ENCODE measurements around the gene EPHA6. TPM values are rescaled to one million over a fixed set of nuclear protein-coding genes. Genes with fewer than 3 reads are reported as not detected.

Gene EPHA6
- total and polyA plus RNA-seq, 9 of the 15 experiments (the other 6 are each of a cell fraction or from before 2014, with no cell fraction given), result not detected

- no peaks in the 10 kb centered on the region for H3K36me3 ChIP-seq (ENCODE audit: control insufficient read depth, insufficient read depth, low read length)
- FAIRE-seq, result no peak
- no peak overlapping the region for H3K4me3 ChIP-seq
- no peak overlapping the region for H3K4me2 ChIP-seq (ENCODE audit: insufficient read depth, low read length)
- H3K79me2 ChIP-seq (ENCODE audit: control insufficient read depth, insufficient read depth, low read length), result no peaks in the 10 kb centered on the region
- TF ChIP-seq SMAD2 (IDR thresholded peaks at IDR 0.05; ENCODE audit: low read depth, low read length) (no peak), ZNF318 (IDR thresholded peaks at IDR 0.05; ENCODE audit: borderline replicate concordance in 1 of 2, low read depth in 1 of 2) (no peak), MTF1 (CRISPR knock-in tag; IDR thresholded peaks at IDR 0.05; ENCODE audit: borderline replicate concordance) (no peak), BDP1 (IDR thresholded peaks at IDR 0.05; ENCODE audit: insufficient read depth, insufficient read length) (no peak), ZZZ3 (IDR thresholded peaks at IDR 0.05) (no peak), POLR3G (IDR thresholded peaks at IDR 0.05; ENCODE audit: extremely low read depth, insufficient read length, insufficient replicate concordance) (no peak), ZNF134 (CRISPR knock-in tag; conservative IDR thresholded peaks at IDR 0.05) (no peak), RREB1 (CRISPR knock-in tag; IDR thresholded peaks at IDR 0.05) (no peak)
- no peaks in the 10 kb centered on the region for H3K4me1 ChIP-seq (replicated peaks in 1 of 2; ENCODE audit: control insufficient read depth in 2 of 2, insufficient read depth in 2 of 2, low read length in 2 of 2)
- no TSS peak for BruUV-seq (replicated peaks)
- no peaks in the 10 kb centered on the region for H4K20me1 ChIP-seq (replicated peaks; ENCODE audit: control insufficient read depth, insufficient read depth, low read length)
- intact Hi-C loops (cut with micrococcal nuclease) (no loop called here), in situ Hi-C loops (cut with MboI) (no loop called here)
- no peak for ATAC-seq
- H3K27me3 ChIP-seq (ENCODE audit: control insufficient read depth in 2 of 2, insufficient read depth in 2 of 2, low read length in 2 of 2), result no peaks in the 10 kb centered on the region
- H3K27ac ChIP-seq (ENCODE audit: extremely low read depth, low read depth, low read length), result no peak overlapping the region
- CTCF ChIA-PET (ENCODE audit: low intra/inter-chr PET ratio), result no interaction called here
- H2AFZ ChIP-seq (ENCODE audit: low read depth, low read length), result no peak overlapping the region
- no peaks in the 10 kb centered on the region for H3K9me3 ChIP-seq (replicated peaks; ENCODE audit: control insufficient read depth, insufficient read depth, low read depth, low read length)
- no peaks in the 10 kb centered on the region for H3K9me1 ChIP-seq (ENCODE audit: control insufficient read depth, insufficient read depth, low read length)
- no peak overlapping the region for H3K9ac ChIP-seq (ENCODE audit: insufficient read depth in 1 of 2, low read depth in 2 of 2, low read length in 2 of 2)
- 0% methylated on average over 1 of the region's 1 CpG for WGBS (ENCODE audit: insufficient coverage, low coverage, missing lambda C conversion rate)
- DNase-seq (ENCODE audit: extremely low read depth in 1 of 4, low spot score in 3 of 4), result no peak
- POLR2A ChIA-PET, result no interaction called here
Observed at GRCh38 chr3:97646932-97647331, 832.5 kb downstream of the EPHA6 start.

Data from K562 (cell line).